K562 (cell line): ENCODE data around the gene NRXN2. TPM values are rescaled to one million over a fixed set of nuclear protein-coding genes. Genes with fewer than 3 reads are reported as not detected.

Experiments
- DEAF1 ChIP-seq: fragments of 450-650 bp; formaldehyde crosslinking; IDR thresholded peaks from 2 replicates; pipeline ENCODE4 v1.4.0; 2020; ENCODE audit warnings: mild to moderate bottlenecking, moderate library complexity
- E2F8 ChIP-seq: fragments of 450-650 bp; IDR thresholded peaks from 2 replicates; pipeline ENCODE4 v1.7.1; 2018; ENCODE audit warnings: mild to moderate bottlenecking, low read depth; ENCODE audit not compliant: partially characterized antibody
- EHMT2 ChIP-seq: fragments of 450-650 bp; IDR thresholded peaks from 2 replicates; pipeline ENCODE4 v1.6.1; 2018; ENCODE audit warnings: antibody characterized with exemption
- ETV1 ChIP-seq: fragments of 450-650 bp; conservative IDR thresholded peaks from 2 replicates; pipeline ENCODE4 v1.6.1; 2016; ENCODE audit warnings: missing genetic modification characterization, control low read depth, low read depth, missing compliant biosample characterization
- IFI16 ChIP-seq: fragments of 250-450 bp; sonication (Bioruptor Pico); IDR thresholded peaks from 2 replicates; pipeline ENCODE4 v2.1.2; 2022; ENCODE audit warnings: mild to moderate bottlenecking, inconsistent platforms
- KDM1A ChIP-seq, 2 experiments: fragments of 450-650 bp; IDR thresholded peaks; 2 replicates each; pipeline ENCODE4 v1.6.1; 2016; ENCODE audit warnings: mild to moderate bottlenecking in 2 of 2
- MAX ChIP-seq: sonication (generic); formaldehyde crosslinking; IDR thresholded peaks from 2 replicates; pipeline ENCODE4 v1.9.0; 2022; ENCODE audit warnings: mild to moderate bottlenecking, missing genetic modification reagents
- MTA3 ChIP-seq: fragments of 450-650 bp; formaldehyde crosslinking; IDR thresholded peaks from 2 replicates; pipeline ENCODE4 v1.6.1; 2017; ENCODE audit warnings: mild to moderate bottlenecking, borderline replicate concordance
- NRF1 ChIP-seq, 2 experiments: fragments of 450-650 bp; IDR thresholded peaks in 1 of 2; conservative IDR thresholded peaks in 1 of 2; 2 replicates each; pipeline ENCODE4 v1.6.1; 2014; ENCODE audit warnings: mild to moderate bottlenecking in 2 of 2
- PHF8 ChIP-seq: fragments of 200-600 bp; sonication (generic); IDR thresholded peaks from 2 replicates; pipeline ENCODE4 v1.6.1; 2012; ENCODE audit warnings: mixed run types, mild to moderate bottlenecking, inconsistent platforms, low read length, moderate library complexity, borderline replicate concordance
- SIN3A ChIP-seq, 2 experiments: fragments of 150-350 bp in 1 of 2; IDR thresholded peaks; 2 replicates each; pipeline ENCODE4 v1.6.1; 2011 to 2016; ENCODE audit warnings: borderline replicate concordance in 2 of 2, low read depth in 2 of 2, low read length in 2 of 2, mild to moderate bottlenecking in 2 of 2, moderate library complexity in 2 of 2; ENCODE audit not compliant: control insufficient read depth in 1 of 2
- SIX5 ChIP-seq, 2 experiments: IDR thresholded peaks; 2 replicates each; pipeline ENCODE4 v1.6.1; 2011; ENCODE audit warnings: low read length in 2 of 2, borderline replicate concordance in 1 of 2, low read depth in 1 of 2, mild to moderate bottlenecking in 1 of 2, moderate library complexity in 1 of 2; ENCODE audit not compliant: insufficient read depth in 1 of 2
- ZNF277 ChIP-seq: fragments of 250-450 bp; sonication (Bioruptor Pico); IDR thresholded peaks from 2 replicates; pipeline ENCODE4 v1.8.0; 2022; ENCODE audit warnings: inconsistent platforms, mild to moderate bottlenecking, moderate library complexity, borderline replicate concordance
- polyA plus RNA-seq, 8 experiments: library from polyadenylated mRNA; depleted of rRNA in 4 of 8; stranded (reverse) in 5 of 8; unstranded in 3 of 8; fragments of >200 nt; fragmentation: Nextera tagmentation in 2 of 8; fragmentation: Illumina TruSeq in 1 of 8; extraction: Ambion mirVana in 2 of 8; extraction: Trizol in 1 of 8; gene quantifications; 2 replicates each; pipeline versions ENCODE4 v1.2.1 to v1.2.3, GENCODE V29; 2011 to 2014; ENCODE audit warnings: inconsistent platforms in 1 of 8, missing spikeins in 1 of 8
- total RNA-seq, 7 experiments: library from RNA; depleted of rRNA in 6 of 7; stranded (reverse); fragments of >200 nt in 6 of 7; fragmentation: Illumina TruSeq in 2 of 7; extraction: Trizol in 2 of 7; gene quantifications; 2 replicates each; pipeline versions ENCODE4 v1.2.1 to v1.2.3, GENCODE V29; 2011 to 2021; ENCODE audit warnings: low replicate concordance in 1 of 7

The NRXN2 gene
- total and polyA plus RNA-seq, 9 of the 15 experiments (the other 6 are each of a cell fraction or from before 2014, with no cell fraction given), result 0.07 to 0.47 (median 0.15) TPM; not detected in 4

- TF ChIP-seq E2F8, result peak; percentile 27
- TF ChIP-seq NRF1 (conservative IDR thresholded peaks at IDR 0.05 in 1 of 2, IDR thresholded peaks at IDR 0.05 in 1 of 2), result peak in 1 of 2 experiments; percentile 58; a peak in 2 of 4 replicates
- TF ChIP-seq EHMT2, result no peak
- TF ChIP-seq SIX5 (IDR thresholded peaks at IDR 0.05; ENCODE audit: borderline replicate concordance in 1 of 2, insufficient read depth in 1 of 2, low read depth in 1 of 2, low read length in 2 of 2), result 0 out of 4 replicates have a peak, but pooled peaks of 1 of the 2 experiments have one; percentile 1
- peak; percentile 63; the same call in 1 of the 2 replicates for TF ChIP-seq MTA3
- TF ChIP-seq IFI16, result no peak
- no peak for TF ChIP-seq ZNF277 (CRISPR knock-in tag)
- TF ChIP-seq ETV1 (tag), result peak; percentile 45
- TF ChIP-seq PHF8, result peak; percentile 53; the same call in 1 of the 2 replicates
- TF ChIP-seq SIN3A (IDR thresholded peaks at IDR 0.05; ENCODE audit: borderline replicate concordance in 2 of 2, control insufficient read depth in 1 of 2, low read depth in 2 of 2, low read length in 2 of 2), result peak in 1 of 2 experiments; percentile 43; a peak in 1 of 4 replicates
- peak; percentile 44; the same call in 1 of the 2 replicates for TF ChIP-seq DEAF1 (CRISPR knock-in tag)
- TF ChIP-seq MAX (CRISPR knock-in tag), result peak; percentile 44
- no peak for TF ChIP-seq KDM1A (IDR thresholded peaks at IDR 0.05)
- TF ChIP-seq, all 486 proteins: peak for 69
These were observed 20.0 kb upstream of the NRXN2 start (continued) for GRCh38 chr11:64742889-64743590.
